GM18861 (cell line): ENCODE data around the gene CPB2.

Source experiments
- ATAC-seq: cut with Tn5 transposase; IDR thresholded peaks from one replicate; pipeline ENCODE4 v1.9.1; 2021; ENCODE audit not compliant: unreplicated experiment

CPB2 gene, protein sequence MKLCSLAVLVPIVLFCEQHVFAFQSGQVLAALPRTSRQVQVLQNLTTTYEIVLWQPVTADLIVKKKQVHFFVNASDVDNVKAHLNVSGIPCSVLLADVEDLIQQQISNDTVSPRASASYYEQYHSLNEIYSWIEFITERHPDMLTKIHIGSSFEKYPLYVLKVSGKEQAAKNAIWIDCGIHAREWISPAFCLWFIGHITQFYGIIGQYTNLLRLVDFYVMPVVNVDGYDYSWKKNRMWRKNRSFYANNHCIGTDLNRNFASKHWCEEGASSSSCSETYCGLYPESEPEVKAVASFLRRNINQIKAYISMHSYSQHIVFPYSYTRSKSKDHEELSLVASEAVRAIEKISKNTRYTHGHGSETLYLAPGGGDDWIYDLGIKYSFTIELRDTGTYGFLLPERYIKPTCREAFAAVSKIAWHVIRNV

DNA sequence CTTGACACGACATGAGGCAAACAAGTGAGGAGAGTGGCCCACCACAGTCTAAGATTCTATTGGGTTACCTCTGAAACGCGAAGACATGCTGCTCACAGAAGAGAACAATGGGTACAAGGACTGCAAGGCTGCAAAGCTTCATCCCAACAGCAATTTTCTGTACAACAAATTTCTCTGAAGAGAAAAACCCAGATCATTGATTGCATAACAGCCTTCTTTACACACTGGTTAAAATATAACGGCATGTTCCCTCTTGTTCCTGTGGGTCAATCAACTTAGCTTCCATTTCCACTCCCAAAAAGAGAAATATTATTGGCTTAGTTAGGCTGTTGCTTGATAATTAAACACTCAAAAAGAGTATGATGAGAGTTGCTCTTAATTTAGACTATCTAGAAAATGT lies at the start of gene CPB2:
TSS of gene CPB2 (minus strand) at position 166 of the 400 bp plus-strand sequence. CDS start at position 142, 24 bp downstream.
- ATAC-seq, result no peak

DNA sequence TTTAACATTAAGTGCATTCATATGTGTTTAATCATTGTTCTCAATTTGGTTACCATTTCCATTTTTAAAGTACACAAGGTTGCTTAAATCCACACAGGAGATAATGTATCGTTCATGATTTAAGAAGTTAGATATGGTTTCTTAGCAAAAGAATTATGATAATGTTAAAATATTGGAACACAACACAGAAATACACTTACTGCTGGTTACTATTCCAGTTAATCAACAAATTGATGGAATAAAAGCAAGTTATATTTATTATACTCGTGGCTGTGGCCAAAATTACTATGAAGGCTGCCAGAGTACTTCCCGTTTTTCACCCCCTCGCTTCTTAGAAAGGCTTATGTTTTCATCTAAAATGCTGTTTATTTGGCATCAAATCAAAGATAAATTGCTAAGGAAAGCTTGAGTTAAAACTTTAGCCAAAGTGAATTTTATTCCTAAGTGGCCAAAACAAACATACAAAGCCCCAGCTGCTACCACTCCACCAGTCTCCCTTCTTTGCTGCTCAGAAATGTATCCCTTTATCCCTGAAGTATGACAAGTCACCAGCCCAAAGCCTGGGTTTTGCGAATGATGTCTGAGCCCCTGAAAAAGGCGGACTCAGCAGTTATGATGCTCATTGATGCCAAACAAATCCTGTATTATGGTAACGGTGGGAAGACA lies 49.4 kb upstream of the CPB2 start:
- no peak for ATAC-seq

DNA sequence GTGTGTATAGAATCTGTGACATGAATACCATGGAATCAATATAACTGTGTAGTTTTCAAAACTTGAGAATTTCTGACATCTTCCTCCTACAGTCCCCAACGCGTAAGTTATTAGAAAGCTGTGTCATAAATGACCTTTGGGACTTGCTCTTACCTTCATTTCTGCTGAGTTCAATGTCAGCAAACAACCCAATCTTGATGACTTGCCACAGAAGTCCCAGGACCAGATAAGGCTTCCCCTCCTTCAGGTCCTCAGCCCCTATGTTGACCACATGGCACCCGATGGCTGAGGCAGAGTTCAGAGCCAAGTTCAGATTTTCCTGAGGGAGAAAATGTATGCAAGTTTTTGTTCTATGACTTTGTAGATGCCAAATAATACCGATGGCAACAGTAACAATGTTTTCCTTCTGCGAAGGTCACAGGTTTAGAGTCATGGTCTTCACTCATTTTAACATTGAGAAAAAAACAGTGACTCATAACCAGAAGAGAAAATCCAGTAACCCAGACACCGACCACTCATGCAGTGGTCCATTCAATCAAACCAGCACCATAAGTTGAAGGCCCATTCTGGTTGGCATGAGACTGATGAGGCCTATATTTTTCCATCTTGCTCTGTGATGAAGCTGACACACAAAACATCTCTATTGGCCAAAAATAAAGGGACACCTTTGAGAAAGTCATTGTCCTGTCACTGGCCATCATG lies 47.9 kb upstream of the CPB2 start:
- no peak for ATAC-seq

DNA sequence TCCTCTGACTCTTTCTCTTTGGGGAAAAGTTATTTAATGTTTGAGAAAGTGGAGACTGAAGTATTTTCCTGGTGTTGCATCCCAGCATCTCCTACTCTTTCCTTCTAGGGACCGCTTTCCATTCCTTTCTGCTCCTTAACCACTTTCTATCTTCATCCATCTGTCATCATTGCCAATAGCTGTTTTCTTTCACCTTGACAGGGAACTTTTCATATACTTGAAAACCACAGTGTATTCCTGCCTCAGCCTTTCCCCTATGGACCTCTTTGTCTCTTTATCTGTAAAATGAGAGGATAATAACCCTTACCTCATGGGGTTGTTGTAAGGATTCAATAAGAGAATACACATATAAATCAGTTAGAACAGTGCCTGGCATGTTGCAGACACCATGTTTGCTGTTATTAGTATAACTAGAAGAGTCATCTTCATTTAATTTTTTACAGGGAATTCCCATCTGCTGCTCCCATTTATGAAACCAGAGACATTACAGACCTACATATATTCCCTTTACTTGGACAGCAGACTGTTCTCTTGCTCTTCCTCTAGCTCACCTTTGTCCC lies 45.4 kb upstream of the CPB2 start:
- ATAC-seq, result no peak

DNA sequence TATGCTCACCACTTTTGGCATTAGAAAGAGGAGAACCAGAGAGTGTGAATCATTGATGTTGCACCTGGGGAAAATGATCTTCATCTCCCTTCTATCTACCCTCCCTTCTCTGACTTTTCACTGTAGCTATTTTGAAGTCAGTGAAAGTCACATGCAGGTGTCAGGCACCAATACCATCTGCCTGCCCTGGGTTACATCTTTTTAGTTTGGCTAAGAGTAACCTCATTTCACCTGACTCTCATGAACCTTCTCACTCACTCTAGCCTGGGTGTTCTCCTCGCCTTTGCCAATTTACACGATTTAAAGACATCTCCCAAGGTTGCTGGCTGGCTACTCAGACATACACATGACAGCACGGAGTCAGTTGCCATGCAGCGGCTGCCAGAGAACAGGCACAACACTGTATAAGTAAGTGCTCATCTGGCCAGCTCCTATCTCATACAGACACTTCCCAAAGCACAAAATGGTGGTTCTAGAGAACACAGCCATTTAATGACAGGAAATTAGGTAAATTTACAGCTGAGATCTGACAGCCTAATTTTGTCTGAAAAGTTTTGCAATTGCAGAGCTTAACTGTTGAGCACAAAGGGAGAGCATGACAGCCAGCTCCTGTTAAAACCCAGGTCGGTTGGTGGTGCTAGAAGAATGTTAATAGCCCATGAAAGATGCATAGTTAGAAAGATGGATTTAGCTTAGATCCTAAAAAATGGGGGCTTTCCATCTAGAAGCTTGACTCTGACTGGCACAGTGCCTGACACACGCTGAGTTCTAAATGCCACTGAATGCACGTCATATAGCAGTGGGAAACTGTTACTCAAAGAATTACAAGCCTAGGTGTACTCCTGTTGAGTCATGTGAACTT lies 44.7 kb upstream of the CPB2 start:
- no peak for ATAC-seq

DNA sequence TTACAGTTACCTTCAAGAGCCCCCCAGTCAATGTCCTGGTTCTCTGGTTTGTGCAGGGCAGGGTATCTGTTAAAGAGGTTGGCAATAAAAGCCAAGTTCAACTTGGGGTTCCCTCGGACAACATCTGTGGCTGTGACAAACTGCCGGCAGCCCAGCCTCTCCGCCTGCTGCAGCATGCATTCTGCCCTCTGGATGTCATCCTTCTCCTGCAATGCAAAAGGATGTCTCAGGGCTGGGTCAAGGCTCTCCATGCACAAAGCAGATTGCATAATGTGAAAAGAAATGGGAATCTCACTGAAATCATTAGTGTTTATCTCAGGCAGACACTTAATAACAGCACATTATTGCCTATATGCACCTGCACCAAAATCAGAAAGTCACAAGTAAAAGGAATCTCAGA lies 42.1 kb upstream of the CPB2 start:
- no peak for ATAC-seq

DNA sequence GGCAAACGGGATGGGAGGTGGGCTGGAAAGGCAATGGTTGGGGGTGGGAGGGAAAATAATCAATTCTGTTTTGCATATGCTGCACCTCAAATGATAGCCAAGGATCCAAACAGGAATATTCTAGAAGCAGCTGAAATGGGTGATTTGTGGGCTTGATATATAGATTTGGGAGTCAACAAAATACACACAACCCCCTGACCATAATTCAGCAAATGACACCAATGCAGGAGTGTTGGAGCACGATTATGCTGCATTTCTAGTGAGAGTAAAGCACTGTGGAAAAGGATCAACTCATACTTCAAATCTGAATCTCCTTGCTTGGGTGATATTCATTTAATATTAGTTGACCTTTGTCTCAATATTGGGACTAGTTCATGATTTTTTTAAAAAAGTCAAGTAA lies 41.1 kb upstream of the CPB2 start:
- ATAC-seq, result no peak

DNA sequence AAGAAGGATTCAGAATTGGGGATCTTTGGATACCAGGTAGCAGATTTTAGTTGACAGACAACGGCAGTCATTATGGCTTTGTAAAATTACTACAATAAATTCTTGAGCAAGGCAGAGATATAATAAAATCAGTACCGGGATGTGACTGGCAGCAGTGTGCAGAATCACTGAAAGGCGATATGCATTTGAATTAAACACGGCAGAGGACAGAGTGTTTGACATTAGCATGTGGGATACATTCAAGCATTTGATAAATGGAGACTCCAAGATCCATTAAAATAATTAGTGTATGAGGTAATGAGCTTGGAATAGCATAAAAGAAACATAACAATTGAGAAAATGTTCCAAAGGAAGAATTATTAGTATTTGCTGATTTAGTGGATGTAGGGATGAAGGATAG lies 40.3 kb upstream of the CPB2 start:
- no peak for ATAC-seq

DNA sequence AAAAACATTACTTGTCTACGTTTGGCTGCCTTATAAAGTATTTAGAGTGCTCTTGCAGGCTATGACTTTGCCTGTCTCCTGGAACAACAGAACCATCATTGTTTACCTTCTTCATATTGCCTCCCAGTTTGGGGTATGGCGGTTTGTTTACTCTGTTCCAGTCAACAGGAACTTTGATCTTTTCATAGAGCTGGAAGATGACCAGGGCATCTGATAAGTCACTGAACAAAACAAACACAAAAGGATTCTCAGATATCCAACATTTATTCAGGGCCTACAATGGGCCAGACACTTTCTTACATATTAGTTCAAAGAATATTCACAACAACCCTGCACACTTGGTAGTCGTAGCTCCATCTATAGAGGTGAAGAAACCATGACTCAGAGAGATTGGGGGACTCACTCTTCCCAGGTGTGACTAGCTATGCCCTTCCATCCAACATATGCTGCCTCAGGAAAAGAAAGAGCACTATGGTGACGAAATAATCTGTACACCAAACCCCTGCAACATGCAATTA lies 38.4 kb upstream of the CPB2 start:
- no peak for ATAC-seq

DNA sequence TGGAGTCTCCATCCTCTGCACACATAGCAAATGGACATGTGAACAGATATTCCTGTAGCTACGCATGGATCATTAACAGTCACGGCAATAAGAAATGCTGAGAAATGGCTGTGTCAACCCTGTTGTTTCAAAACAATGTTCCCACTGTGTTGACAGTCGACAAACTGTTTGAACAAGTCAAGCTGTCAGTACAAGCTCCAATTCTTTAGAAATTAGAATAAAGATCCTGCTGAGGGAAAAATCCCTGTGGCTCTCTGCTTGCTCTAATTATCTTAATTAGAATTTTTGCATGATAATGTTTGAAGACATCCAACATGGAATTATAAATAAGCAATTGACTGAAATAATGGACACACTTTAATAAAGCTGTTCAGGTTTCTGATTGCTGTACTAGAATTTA lies 37.9 kb upstream of the CPB2 start:
- ATAC-seq, result no peak

DNA sequence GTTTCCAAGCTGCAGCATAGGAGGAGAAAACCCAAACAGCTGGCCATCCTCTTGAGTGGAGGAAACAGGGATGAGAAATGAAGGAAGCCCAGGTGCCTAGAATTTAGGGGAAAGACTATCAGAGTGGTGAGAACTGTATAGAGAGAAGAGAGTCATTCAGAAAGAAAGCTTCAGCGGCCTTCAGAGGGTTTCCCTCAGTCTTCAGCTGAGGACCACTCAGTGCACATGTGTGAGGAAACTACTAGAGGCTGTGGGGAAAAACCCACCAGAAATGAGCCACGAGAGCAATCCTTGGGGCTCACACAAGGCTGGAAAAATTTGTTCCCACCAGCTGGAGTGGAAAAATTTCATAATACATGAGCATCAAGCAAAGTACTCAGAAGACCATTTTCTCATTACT lies 35.2 kb upstream of the CPB2 start:
- ATAC-seq, result no peak

DNA sequence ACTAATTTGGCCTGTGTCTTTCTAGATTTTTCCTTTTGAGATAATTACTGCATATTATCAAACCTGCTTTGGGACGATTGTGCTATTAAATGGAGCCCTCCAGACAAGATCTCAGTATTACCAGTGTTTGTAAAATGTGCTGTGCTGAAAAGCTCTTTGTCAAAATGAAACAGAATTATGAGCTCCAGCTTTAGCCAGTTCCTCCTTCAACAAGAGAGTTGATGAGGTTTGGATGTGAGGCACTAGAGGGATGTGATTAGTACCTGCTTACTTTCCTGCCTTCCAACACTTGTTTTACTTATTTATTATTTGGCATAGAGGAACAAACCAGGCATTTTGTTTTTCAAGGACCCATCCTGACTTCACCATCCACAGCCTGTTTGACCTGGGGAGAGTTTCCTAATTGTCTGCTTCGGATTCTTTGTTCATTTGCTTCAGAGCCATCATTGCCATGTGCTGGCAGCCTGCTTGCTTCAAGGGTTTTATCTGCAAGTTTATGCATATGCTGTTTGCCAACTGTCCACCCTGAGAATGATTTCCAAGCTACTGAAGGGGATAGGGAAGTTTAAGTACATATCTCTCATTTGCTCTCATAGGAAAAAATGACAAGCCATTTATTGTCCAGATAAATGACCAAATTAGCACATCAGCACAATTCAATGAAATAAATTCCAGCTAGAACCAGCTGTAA lies 32.9 kb upstream of the CPB2 start:
- ATAC-seq, result no peak

DNA sequence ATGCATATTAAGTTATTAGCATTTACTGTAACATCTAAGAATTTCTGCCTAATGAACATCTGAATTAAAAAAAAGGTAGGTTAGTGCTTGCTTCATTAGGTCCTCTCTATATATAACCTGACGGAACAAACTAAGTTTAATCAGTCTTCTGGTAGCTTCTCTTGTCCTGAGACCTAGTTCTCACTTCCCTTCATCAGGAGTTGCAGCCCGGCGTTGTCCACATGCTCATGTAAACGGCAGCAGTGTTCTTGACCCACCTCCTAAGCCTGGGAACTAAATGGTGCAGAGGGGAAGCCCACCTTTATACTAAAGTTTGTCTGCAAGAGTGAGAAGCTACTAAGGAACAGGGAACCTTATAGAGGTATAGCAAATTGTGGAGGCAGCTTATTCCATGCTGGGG lies 31.9 kb upstream of the CPB2 start:
- ATAC-seq, result no peak

DNA sequence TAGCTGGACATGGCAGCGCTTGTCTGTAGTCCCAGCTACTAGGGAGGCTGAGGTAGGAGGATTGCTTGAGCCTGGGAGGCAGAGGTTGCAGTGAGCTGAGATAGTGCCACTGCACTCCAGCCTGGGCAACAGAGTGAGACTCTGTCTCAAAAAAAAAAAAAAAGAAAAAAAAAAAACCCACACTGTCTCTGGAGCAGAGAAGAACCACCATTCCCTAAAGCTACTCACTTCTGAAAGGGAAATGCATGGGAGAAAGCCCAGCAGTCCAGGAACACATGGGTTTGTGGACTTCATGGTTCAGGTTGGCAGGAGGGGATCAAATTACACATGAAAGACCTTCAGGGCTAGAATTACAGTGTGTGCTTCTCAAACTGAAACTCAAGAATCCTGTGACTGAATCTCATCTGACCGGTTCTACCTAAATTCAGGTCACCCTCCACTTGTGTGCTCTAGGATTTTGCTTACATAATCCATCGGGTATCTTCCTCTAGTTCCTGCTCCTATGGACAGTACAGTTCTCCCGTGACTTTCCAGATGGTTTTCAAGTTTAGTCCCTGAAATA lies 30.2 kb upstream of the CPB2 start:
- no peak for ATAC-seq

DNA sequence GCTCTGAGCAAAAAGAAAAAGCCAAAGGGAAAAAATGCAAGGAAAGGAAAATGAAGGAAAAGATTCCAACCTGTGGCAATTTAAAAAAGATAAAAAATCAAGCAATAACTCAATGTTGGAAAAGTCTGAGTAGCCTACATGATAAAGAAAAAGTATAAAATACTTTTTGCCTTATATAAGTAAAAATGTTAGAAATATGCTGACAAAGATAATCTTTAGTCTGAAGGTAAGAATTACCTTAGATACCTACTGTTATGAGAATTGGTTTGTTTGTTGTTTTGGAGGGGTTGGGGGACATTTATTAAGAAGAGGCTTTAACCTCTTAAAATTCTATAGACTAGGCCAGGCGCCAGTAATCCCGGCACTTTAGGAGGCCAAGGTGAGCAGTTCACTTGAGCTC lies 29.7 kb upstream of the CPB2 start:
- ATAC-seq, result no peak

DNA sequence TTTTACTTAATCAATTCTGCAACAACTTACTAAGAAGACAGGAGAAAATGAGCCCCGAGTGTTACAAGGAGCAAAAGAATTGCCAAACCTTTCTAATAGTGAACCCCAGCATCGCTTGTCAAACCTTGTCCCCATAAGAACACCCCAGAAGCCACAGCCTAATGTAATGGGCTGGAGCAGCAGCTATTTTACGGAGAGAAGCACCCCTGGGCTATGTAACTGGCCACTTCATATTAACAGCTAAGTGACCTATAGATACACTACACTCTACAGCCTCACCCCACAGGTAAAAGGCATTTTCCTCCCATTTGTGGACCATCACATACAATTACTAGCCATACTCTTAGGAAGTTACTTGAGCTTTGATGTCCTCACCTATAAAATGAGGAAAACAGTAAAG lies 27.3 kb upstream of the CPB2 start:
- ATAC-seq, result no peak

DNA sequence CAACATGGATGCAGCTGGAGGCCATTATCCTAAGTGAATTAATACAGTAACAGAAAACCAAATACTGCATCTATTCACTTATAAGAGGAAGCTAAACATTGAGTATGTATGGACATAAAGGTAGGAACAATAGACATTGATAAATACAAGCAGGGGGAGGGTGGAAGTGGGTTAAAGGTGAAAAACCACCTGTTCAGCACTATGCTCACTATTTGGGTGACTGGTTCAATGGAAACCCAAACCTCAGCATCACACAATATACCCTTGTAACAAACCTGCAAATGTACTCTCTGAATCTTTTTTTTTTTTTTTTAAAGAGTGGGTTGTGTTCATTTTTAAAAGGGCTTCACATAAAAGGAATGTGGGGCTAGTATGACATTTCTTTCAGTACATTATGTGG lies 26.9 kb upstream of the CPB2 start:
- ATAC-seq, result no peak

DNA sequence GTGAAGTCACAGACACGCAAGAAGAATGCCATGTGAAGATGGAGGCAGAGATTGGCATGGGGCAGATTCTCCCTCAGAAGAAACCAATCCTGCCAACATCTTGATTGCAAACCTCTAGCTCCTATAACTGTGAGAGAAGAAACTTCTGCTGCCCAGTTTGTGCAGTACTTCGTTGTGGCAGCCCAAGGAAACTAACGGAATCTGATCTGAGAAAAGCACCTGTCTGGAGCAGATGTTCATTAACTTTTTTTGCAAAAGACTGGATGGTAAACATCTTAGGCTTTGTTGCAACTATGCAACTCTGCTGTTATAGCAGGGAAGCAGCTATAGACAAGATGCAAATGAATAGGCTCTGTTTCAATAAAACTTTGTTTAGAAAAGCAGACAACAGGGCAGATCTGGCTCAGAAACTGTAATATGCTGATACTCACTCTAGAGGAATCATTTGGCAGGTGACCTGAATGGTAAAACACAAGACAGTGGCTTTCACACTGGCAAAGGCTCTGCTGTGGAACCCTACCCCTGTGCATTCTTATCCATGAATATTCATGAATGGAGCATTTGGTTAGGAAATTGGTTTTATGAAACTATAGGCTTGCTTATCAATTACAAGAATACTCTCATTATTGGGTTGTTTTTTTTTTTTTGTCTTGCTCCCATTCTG lies 25.3 kb upstream of the CPB2 start:
- ATAC-seq, result no peak

DNA sequence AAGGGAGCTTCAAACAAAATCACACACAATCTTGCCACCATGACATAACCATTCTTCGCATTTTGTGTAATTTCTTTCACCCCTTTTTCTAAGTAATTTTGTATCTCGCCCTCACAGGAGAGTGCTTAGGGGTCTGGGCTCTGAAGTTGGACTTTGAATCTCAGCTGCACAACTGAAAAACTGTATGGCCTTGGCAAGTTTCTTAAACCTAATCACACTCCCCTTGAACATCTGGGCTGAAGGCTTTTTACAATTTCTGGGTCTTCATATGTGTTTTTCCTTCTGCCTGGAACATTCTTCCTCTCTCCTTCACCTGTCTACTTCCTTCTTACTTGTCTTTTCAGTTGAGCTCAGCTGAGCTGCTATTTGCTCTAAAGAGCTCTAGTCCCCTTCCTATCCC lies 24.3 kb upstream of the CPB2 start:
- no peak for ATAC-seq
